Adipose tissue (tissue), 3 donors: ENCODE measurements around the gene UBL4A. TPM values are rescaled to one million over a fixed set of nuclear protein-coding genes. Genes with fewer than 3 reads are reported as not detected.

Source experiments
- H3K27ac ChIP-seq: one replicate; pipeline ENCODE4 v1.5.1; 2013; ENCODE audit warnings: low read depth, low read length
- WGBS, 3 donors: extraction: QIAGEN DNeasy Blood & Tissue Kit; methylation state at CpG; one replicate each; pipeline ENCODE4 v1.1.7; 2013; 5-methylcytosine and 5-hydroxymethylcytosine counted together
- polyA plus RNA-seq, 3 donors: library from polyadenylated mRNA; stranded (reverse); fragments of 200-250 nt; gene quantifications; one replicate each; pipeline ENCODE4 v1.2.3, GENCODE V29; 2013
- donor health status: healthy with polysubstance abuse.
- donor health status: Bipolar disorder and iron deficiency.
- donor health status: healthy.

Gene UBL4A
- polyA plus RNA-seq, 3 donors: 20.6 to 35.4 (median 24.3) TPM

- 92 to 94% (median 93%) methylated on average over 12 to 23 of the region's 23 CpGs for WGBS, 3 donors
- no peak overlapping the region for H3K27ac ChIP-seq
These were observed 15.4 kb downstream of the UBL4A start for GRCh38 chrX:154470914-154471568.

GRCh38 chrX:154470434-154470833 lies 16.0 kb downstream of the UBL4A start:
- WGBS, 3 donors: 86 to 94% (median 92%) methylated on average over 6 to 14 of the region's 14 CpGs
- no peak overlapping the region for H3K27ac ChIP-seq

GRCh38 chrX:154469880-154470279 lies 16.5 kb downstream of the UBL4A start:
- no peak overlapping the region for H3K27ac ChIP-seq
- 94% methylated on average over 12 to 18 of the region's 18 CpGs for WGBS, 3 donors

GRCh38 chrX:154469114-154469513 lies 17.3 kb downstream of the UBL4A start:
- no peak overlapping the region for H3K27ac ChIP-seq
- 89 to 90% (median 89%) methylated on average over 4 to 9 of the region's 9 CpGs for WGBS, 3 donors

GRCh38 chrX:154468217-154468616 lies 18.2 kb downstream of the UBL4A start:
- no peak overlapping the region for H3K27ac ChIP-seq
- 95% methylated on average over 13 to 23 of the region's 23 CpGs for WGBS, 3 donors

GRCh38 chrX:154467556-154467955 lies 18.9 kb downstream of the UBL4A start:
- 95 to 99% (median 96%) methylated on average over 10 to 21 of the region's 21 CpGs for WGBS, 3 donors
- no peak overlapping the region for H3K27ac ChIP-seq

- 92 to 100% (median 94%) methylated on average over 7 to 15 of the region's 15 CpGs for WGBS, 3 donors
These were observed 19.5 kb downstream of the UBL4A start for GRCh38 chrX:154466907-154467306.

GRCh38 chrX:154466036-154466435 lies 20.4 kb downstream of the UBL4A start:
- 93 to 94% (median 94%) methylated on average over 19 to 32 of the region's 32 CpGs for WGBS, 3 donors
- H3K27ac ChIP-seq: no peak overlapping the region

More at GRCh38 chrX:154466907-154467306, 19.5 kb downstream of the UBL4A start:
- H3K27ac ChIP-seq: no peak overlapping the region

GRCh38 chrX:154465601-154466000 lies 20.8 kb downstream of the UBL4A start:
- 91 to 95% (median 95%) methylated on average over 9 to 14 of the region's 14 CpGs for WGBS, 3 donors
- H3K27ac ChIP-seq: no peak overlapping the region

- WGBS, 3 donors: 91 to 97% (median 93%) methylated on average over 18 to 28 of the region's 28 CpGs
These were observed 21.5 kb downstream of the UBL4A start for GRCh38 chrX:154464806-154465365.

GRCh38 chrX:154463611-154464220 lies 22.7 kb downstream of the UBL4A start:
- H3K27ac ChIP-seq: no peak overlapping the region
- WGBS, 3 donors: 91 to 94% (median 94%) methylated on average over 19 to 36 of the region's 36 CpGs

More at GRCh38 chrX:154464806-154465365, 21.5 kb downstream of the UBL4A start:
- no peak overlapping the region for H3K27ac ChIP-seq

- 82 to 90% (median 83%) methylated on average over 2 to 8 of the region's 8 CpGs for WGBS, 3 donors
- no peak overlapping the region for H3K27ac ChIP-seq
These were observed 24.0 kb downstream of the UBL4A start for GRCh38 chrX:154462396-154462795.

- 86 to 90% (median 86%) methylated on average over 17 to 26 of the region's 26 CpGs for whole genome bisulfite sequencing, 3 donors
- no peak overlapping the region for H3K27ac ChIP-seq
These were observed 26.1 kb downstream of the UBL4A start for GRCh38 chrX:154460326-154460725.

- no peak overlapping the region for H3K27ac ChIP-seq
- 63 to 80% (median 66%) methylated on average over 5 to 14 of the region's 14 CpGs for WGBS, 3 donors
These were observed 26.6 kb downstream of the UBL4A start for GRCh38 chrX:154459832-154460231.

- H3K27ac ChIP-seq: no peak overlapping the region
- WGBS, 3 donors: 28 to 45% (median 44%) methylated on average over 8 to 12 of the region's 15 CpGs
These were observed 27.2 kb downstream of the UBL4A start for GRCh38 chrX:154458954-154459778.

GRCh38 chrX:154458116-154458953 lies 28.1 kb downstream of the UBL4A start, which contains the start of gene PLXNA3:
PLXNA3 (plus strand) TSS chrX:154458281; CDS start chrX:154460184, 1,903 bp downstream.
- 0 to 30% (median 1%) methylated on average over 32 to 65 of the region's 88 CpGs for WGBS, 3 donors
- no peak within 1 kb of the TSS for H3K27ac ChIP-seq

- WGBS, 3 donors: 4 to 30% (median 5%) methylated on average over 22 to 60 of the region's 65 CpGs
These were observed 28.8 kb downstream of the UBL4A start for GRCh38 chrX:154457491-154458115.

More at GRCh38 chrX:154457491-154458115, 28.8 kb downstream of the UBL4A start:
- no peak overlapping the region for H3K27ac ChIP-seq
